AG10803 (cell line): ENCODE data around the gene DDX3X.
"Not testable (repeated sequence)": the region's sequence is repeated elsewhere in the genome, so short reads cannot be mapped to it uniquely, and the experiment has no call there.

Experiments used
- DNase-seq: peaks from one replicate; pipeline ENCODE4 v3.0.0; 2010; ENCODE audit warnings: low read depth
- H3K4me3 ChIP-seq: 2 replicates; pipeline ENCODE4 v1.5.1; 2011; ENCODE audit warnings: mild to moderate bottlenecking, low read length, control low read depth
- CTCF ChIP-seq: conservative IDR thresholded peaks from 2 replicates; pipeline ENCODE4 v1.5.1; 2011; ENCODE audit warnings: mild to moderate bottlenecking, low read length, control low read depth, inconsistent platforms

Gene DDX3X

GRCh38 chrX:41314204-41314603 is 19.8 kb upstream of the DDX3X start:
- TF ChIP-seq CTCF = no peak
- no peak for DNase-seq
- H3K4me3 ChIP-seq = no peak overlapping the region

GRCh38 chrX:41314881-41315280 is 19.1 kb upstream of the DDX3X start:
- DNase-seq = no peak
- TF ChIP-seq CTCF = no peak
- no peak overlapping the region for H3K4me3 ChIP-seq

GRCh38 chrX:41316266-41316665 is 17.7 kb upstream of the DDX3X start:
- not testable (repeated sequence) for DNase-seq, H3K4me3 ChIP-seq

GRCh38 chrX:41317477-41318208 is 16.3 kb upstream of the DDX3X start:
- TF ChIP-seq CTCF = no peak
- peak; percentile 81 for DNase-seq
- no peak overlapping the region for H3K4me3 ChIP-seq

- DNase-seq = no peak
- no peak overlapping the region for H3K4me3 ChIP-seq
- TF ChIP-seq CTCF = no peak
Measured at GRCh38 chrX:41320393-41320792, 13.6 kb upstream of the DDX3X start.

- no peak for DNase-seq
- TF ChIP-seq CTCF = no peak
- no peak overlapping the region for H3K4me3 ChIP-seq
Measured at GRCh38 chrX:41322821-41323603, 10.9 kb upstream of the DDX3X start.

GRCh38 chrX:41326431-41326830 is 7.5 kb upstream of the DDX3X start:
- no peak overlapping the region for H3K4me3 ChIP-seq
- no peak for TF ChIP-seq CTCF
- DNase-seq = no peak
